Activated CD4-positive, alpha-beta T cell treated with anti-CD3 and anti-CD28 coated beads for 4 hours (primary cell): ENCODE data around the gene COA1.
"Not testable (repeated sequence)": the region's sequence is repeated elsewhere in the genome, so short reads cannot be mapped to it uniquely, and the experiment has no call there.

Experiments
- DNase-seq, 2 donors: peaks; one replicate each; pipeline ENCODE4 v3.0.0-alpha.2; 2020

The COA1 gene

GRCh38 chr7:43758029-43758821 is 28.9 kb upstream of the COA1 start, which contains the start of gene BLVRA:
Gene BLVRA (plus strand): TSS chr7:43758680. CDS start chr7:43771159, 12,479 bp downstream.
- peak; percentile 62 to 65 for DNase-seq

GRCh38 chr7:43757073-43757720 is 27.9 kb upstream of the COA1 start:
- no peak for DNase-seq

- DNase-seq = no peak
Measured at GRCh38 chr7:43756368-43757072, 27.2 kb upstream of the COA1 start.

GRCh38 chr7:43754596-43754995 is 25.3 kb upstream of the COA1 start:
- no peak for DNase-seq

- DNase-seq = no peak
Measured at GRCh38 chr7:43753843-43754242, 24.5 kb upstream of the COA1 start.

- no peak for DNase-seq
Measured at GRCh38 chr7:43753271-43753810, 24.0 kb upstream of the COA1 start.

GRCh38 chr7:43752411-43752810 is 23.1 kb upstream of the COA1 start:
- no peak for DNase-seq

- DNase-seq = no peak
Measured at GRCh38 chr7:43750016-43750887, 20.9 kb upstream of the COA1 start.

- DNase-seq = no peak
Measured at GRCh38 chr7:43749383-43749940, 20.1 kb upstream of the COA1 start.

- DNase-seq = no peak
Measured at GRCh38 chr7:43747328-43748105, 18.2 kb upstream of the COA1 start.

- no peak for DNase-seq
Measured at GRCh38 chr7:43742692-43743091, 13.4 kb upstream of the COA1 start.

GRCh38 chr7:43737467-43738127 is 8.3 kb upstream of the COA1 start:
- DNase-seq = no peak

GRCh38 chr7:43735802-43736603 is 6.7 kb upstream of the COA1 start:
- DNase-seq = no peak

- no peak for DNase-seq
Measured at GRCh38 chr7:43735403-43735801, 6.1 kb upstream of the COA1 start.

GRCh38 chr7:43734575-43735332 is 5.4 kb upstream of the COA1 start:
- DNase-seq = not testable (repeated sequence)

- DNase-seq = not testable (repeated sequence)
Measured at GRCh38 chr7:43731494-43731893, 2.2 kb upstream of the COA1 start.

- DNase-seq = no peak
Measured at GRCh38 chr7:43729924-43730248, 563 bp upstream of the COA1 start.

GRCh38 chr7:43727494-43727893 is 1.8 kb downstream of the COA1 start:
- no peak for DNase-seq

GRCh38 chr7:43727003-43727402 is 2.3 kb downstream of the COA1 start:
- no peak for DNase-seq
